ENCODE data around the gene PPP3R2. TPM values are rescaled to one million over a fixed set of nuclear protein-coding genes. Genes with fewer than 3 reads are reported as not detected.
"Not testable (repeated sequence)": the region's sequence is repeated elsewhere in the genome, so short reads cannot be mapped to it uniquely, and the experiment has no call there.

The PPP3R2 gene
- total RNA-seq, 1 donor from 2014 or later = not detected

DNA sequence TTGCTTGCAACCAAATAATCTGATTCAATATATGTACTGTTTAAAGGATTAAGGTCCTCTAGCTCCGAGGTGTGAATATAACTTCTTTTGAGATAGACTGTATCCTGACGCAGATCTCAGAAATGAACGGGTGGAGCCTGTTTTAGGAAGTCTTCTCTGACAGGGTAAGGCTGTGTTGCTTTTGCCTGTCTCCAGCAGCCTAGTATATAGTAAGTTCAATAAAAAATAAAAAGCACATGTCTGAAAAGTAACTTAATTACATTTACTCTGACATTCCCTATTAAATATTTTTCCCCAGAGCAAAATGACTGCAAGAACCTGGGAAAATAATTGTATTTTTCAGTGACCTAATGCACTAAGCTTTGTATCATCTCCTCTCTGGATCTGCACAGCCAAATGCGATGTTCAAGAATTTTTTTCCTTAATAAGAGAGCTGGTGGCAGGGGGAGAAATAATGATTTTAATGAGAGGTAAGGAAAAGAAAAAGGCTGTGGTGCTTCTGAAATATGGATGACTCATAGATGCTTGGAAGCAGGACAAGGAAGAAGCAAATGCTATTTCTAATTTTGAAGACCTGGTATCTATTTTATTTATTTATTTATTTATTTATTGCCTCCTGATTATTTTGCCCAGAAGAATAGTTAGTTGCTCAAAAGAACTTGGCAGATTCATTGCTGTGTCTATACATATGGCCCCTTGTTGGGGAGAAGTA, 7.3 kb downstream of the PPP3R2 start:
- DNase-seq = no peak

DNA sequence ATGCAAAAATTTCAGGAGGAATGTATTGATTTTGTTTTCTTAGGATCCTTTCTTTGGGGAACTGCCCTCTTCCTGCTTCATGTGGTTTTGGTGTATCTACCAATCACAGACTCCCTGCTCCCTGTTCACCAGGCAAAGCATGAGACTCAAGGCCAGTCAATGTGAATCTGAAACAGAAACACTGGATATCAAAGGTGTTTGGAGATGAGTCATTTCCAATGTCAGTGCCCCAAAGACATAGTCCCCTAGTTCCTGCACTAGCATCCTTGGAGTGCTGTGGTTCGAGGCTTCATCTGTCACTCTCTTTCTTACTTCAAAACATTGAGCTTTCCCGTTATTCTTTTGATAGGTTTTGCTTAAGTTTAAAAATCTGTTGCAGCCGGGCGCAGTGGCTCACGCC, 8.1 kb downstream of the PPP3R2 start:
- no peak for DNase-seq

DNA sequence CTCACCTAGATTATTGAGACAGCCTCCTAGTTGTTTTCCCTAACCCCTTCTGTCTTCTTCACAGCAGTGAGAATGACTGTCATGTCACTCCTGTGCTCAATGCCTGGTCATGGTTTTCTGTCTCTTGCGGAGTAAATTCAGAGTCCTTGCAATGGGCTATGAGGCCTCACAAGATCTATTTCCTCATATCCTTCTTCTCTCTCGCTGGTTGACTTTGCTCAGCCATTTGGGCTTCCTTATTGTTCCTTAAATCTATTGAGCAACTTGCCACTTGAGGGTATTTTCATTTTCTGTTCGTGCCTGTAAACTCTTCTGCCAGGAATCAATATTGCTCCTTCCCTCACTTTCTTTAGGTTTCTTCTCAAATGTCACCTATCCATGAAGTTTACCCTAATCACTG, 9.0 kb downstream of the PPP3R2 start:
- DNase-seq = no peak

DNA sequence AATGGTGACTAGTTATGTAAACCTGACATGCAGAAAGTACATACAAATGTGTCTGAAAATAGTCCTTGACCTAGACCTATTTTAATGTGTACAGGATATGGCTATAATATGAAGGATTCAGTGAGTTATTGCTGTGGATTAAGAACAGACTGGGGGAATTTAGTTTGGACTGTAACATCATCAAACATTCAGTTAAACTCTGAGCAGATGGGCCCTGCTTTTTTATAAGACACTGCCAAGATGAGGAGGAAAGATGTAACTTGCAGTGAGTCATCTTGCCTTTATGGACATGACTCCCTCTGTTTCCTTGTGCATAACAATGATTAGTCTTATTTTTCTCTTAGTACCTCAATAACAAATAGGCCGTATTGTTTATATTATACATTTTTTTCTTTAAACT, 12.2 kb downstream of the PPP3R2 start:
- peak; percentile 88 for DNase-seq

DNA sequence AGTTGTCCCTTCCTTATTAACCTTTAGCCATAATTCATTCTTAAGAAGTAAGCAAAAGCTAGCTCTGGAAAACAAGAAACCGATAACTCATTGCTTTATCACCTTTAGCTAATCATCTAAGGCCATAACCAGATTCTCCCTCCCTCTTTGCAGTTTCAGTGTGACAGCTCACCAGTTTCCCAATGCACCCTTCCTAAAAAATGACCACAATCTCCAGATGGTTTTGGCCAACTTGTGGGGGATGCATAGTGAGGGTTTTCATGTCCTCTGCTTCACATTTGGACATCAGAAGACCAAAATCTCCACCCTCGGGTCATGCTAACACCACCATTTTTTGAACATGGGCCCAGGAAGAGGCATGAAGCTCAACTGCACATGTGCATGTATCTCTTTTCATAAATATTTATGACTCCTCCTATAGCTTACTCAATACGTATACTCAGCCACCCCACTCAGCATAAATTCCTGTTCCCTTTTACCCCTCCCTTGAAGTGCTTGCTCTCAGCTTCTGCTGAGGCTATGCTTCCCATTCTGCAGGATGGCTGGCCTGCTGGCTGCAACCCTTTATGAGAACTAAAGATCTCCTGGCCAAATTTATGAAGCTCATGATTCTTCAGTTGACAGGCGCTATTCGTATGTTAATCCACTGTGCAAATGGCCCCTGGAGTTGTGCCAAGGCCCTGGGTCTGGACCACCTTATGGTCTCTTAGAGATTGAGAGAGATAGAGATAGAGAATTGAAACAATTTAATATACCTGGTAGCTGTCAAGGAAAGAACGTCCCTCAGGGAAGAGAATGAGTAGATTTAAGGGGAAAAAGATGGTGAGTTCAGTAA, 14.8 kb downstream of the PPP3R2 start:
- no peak for DNase-seq

DNA sequence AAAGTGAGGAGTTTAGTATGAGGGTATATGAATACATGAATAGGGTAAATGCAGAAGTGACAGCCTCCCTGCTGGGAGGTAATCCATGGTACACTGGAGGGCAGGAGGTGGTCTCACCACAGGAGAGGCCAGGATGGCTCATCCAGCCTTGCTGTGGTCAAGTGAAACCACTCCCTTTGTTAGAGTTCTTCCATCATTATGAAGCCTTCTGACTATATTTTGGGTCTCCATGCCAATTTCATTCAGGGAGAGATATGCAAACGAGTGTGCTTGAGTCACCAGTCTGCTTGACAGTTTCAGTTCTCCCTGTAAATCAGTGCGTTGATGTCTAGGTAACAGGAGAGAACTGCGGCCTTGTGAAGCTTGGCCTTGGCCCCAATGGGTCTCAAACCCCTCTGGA, 16.4 kb downstream of the PPP3R2 start:
- no peak for DNase-seq

DNA sequence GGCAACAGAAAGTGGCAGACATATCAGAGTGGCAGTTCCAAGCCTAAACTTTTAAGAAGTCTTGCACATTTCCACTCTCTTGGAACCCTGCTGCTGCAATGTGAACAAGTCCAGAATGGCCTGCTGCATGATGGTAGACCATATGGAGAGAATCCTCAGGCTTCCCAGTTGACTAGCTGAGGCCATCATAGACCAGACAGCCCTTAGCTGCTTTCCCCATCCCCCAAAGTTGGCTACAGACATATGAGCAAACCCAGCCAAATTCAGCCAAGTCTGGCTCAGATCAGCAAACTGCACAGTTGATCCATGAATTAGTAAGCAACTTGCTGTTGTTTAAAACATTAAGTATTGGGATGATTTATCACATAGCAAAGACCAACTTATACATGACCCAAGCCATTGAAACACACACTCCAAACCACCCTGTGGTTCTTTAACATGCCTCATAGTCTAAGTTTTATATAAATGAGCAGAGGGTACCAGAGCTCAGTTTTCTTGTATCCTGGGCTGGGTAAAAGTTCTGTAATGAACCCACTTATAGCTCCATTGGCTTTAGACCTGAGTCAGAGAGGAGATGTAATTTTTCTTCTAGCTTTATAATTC, 19.9 kb downstream of the PPP3R2 start:
- no peak for DNase-seq

DNA sequence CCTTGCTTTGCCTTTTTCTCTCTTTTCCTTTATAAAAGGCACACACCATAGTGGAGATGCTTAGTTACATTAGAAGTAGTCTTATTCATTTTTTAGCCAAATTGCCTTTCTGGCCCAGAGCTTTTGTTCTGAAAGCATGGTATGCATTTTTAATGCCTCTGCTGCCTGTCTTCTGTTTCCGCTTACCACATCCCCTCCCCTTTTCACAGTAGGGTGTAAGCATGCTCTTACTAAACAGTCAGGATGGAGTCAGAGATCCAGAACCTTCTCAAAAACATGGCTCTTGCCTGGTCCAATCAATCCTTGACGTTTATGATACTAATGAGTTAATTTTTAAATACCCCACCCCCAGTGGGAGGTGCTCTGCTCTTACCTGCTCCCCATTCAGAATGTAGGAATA, 22.5 kb downstream of the PPP3R2 start:
- DNase-seq = peak; percentile 7

DNA sequence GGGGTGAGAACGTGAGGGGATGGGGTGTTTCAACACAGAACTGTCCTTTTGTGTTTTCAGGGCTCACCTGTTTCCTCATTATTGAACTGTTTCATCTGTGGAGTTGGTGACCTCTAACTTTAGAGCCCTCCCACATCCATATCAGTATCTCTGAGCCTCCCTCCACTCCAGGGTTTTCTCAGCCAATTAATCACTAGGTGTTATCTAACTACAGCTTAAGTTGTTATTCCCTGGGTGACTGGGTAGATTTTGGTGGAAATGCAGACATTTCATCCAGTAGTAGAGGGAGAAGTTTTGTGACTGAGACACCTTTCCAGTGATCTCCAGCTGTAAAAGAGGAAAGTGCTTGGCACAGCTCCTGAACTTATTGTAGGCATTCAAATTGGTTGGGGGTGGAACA, 23.7 kb downstream of the PPP3R2 start:
- DNase-seq = no peak

DNA sequence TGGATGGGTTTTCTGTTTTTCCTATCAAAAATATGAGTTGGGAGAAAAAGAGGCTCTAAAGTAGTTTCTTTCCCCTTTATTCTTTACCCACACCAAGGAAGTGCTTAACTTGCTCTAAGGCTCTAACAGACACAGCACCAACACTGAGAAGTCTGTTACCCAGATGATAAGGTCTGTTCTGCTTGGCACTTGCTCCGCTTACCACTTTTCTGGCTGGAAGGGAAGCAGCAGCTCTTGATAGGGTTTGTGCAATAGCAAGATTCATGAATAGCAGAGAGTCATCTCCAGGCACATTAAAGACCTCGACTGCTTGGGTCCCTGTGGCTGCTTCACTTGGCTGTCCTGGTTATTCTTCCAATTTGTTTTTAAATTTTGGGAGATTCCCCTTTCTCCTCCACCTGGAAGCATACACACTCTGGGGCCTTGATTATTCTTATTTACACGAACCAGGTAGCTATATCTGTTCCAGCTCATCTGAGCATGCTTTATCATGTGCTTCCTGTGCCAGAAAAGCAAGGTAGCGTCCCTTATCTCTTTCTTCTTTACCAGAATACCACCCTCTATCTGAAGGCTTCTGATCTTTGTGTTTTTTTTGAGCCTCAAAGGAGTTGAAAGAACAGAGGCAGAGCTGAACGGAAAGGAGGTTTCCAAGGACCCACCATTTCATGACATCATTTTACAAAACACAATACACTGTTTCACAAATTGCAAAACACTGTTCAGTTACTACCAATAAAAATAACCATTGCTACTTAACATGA, 24.8 kb downstream of the PPP3R2 start:
- DNase-seq = peak; percentile 17

DNA sequence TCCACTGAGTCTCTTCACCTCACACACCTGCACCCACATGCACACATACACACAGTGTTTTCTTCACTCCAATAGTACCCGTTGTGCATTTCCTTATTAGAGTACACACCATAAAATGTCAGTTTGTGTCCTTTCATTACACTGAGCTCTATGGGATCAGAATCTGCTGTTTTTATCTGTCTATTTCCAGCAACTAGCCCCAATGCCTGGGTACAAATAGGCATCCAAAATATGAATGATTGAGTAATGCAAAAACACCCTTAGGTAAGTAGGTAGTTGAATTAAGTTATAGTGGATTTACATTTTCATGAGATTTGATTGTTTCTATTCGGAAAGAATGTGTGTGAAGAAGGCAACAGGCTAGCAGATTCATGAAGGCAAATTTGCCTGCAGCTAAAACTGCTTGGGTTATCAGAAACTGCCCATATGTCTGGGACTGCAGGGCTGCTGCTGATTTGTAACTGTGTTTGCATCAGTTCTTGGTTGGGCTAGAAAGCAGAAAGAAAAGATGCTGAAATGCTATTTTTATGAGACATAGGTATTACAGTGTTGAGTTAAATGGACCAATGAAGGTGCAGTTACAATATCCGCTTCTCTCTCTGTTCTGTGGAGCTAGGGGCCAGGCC, 26.9 kb downstream of the PPP3R2 start:
- DNase-seq = no peak

DNA sequence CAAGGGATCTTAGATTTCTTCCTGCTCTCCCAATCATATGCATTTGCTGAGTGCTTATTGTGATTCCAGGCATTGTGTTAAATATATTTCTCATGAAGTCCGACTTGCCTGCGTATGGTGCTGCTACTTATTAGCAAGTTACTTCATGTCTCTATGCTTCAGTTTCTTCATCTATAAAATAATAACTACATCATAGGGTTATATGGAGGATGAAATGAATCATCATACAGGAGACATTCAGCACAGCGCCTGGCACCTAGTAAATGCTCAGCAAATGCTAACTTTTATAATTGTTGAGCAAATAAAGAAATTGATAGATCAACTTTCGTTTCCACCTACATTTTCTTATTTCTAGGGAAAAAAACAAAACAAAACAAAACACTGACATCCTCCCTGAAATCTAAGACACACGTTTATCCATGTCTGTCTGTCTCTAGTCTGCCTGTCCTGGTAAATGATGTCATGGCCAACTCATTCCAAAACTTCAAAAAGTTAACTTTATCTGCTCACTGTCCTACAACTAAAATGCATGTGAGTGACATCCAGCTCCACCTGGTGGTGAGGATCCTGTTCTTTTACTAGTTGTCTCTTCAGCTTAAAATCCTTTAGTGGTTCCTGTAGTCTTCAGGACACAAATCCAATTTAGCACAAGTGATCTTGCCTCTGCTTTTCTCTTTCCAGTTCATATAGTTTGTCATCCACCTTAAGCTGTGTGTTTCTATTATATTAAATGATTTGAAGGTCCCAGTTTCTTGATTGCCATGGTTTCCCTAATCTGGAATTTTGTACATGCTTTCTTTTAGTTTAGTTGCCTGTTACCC, 27.7 kb downstream of the PPP3R2 start:
- no peak for DNase-seq

DNA sequence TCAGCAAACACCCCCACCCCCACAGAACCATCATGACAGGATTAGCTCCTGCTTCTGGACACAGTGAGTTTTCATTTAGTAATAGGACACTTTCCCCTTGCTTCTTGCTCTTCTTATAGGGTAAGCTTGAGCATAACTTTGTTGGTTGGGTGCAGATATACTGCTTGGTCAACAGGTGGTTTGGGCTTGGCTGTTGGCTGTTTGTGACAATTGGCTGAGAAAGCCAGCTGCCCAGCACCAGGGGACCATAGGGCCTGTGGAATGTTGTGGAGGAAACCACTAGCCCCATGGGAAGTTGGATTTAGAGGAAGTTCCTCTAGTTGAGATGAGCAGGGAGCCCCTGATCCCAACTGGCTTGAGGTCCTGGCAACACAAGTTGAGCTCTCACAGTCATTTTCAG, 30.5 kb downstream of the PPP3R2 start:
- DNase-seq = no peak

DNA sequence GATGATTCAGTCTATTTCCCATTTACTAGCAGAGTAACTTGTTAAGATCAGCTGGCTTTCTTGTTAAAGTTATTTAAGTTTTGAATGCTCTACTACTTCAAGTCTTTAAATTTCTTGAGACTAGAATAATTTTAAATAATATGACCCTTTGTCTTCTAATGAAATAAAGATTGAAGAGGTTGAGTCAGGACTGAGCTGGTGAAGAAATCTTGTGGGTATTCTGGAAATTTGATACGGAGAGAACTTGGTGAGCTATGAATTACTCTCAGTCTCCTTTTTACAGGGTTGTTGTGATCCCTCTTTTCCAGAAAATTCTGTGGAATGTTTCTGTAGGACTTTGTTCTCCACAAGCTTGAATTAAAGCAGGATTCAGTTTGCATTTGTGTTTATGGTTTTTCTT, 31.8 kb downstream of the PPP3R2 start:
- DNase-seq = no peak

DNA sequence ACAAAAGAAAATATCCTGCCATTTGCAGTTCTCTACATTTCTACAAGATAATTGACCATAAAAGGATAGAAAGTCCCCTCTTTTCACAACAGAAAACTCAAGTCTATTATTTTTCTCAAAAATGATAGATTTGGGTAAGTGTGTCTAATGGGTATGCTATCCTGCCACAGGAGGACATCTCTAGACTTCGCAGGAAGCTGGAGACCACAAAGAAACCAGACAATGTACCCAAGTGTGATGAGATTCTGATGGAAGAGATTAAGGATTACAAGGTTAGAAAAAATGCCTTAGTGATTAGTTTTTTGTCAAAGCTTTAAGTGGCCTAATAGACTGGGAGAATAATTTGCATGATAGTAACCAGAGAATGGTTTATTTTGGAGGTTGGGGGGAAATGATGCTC, 33.0 kb downstream of the PPP3R2 start:
- DNase-seq = no peak

DNA sequence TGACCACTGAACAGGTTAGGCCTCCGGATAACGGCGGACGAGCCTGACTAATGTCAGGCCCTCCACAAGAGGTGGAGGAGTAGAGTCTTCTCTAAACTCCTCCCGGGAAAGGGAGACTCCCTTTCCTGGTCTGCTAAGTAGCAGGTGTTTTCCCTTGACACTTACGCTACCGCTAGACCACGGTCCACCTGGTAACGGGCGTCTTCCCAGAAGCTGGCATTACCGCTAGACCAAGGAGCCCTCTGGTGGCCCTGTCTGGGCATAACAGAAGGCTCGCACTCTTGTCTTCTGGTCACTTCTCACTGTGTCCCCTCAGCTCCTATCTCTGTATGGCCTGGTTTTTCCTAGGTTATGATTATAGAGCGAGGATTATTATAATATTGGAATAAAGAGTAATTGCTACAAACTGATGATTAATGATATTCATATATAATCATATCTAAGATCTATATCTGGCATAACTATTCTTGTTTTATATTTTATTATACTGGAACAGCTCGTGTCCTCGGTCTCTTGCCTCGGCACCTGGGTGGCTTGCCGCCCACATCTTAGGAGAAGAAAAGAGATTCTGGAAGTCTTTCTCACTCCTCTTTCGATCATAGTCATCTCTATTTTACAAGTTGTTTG, 45.2 kb downstream of the PPP3R2 start:
- DNase-seq = not testable (repeated sequence)

DNA sequence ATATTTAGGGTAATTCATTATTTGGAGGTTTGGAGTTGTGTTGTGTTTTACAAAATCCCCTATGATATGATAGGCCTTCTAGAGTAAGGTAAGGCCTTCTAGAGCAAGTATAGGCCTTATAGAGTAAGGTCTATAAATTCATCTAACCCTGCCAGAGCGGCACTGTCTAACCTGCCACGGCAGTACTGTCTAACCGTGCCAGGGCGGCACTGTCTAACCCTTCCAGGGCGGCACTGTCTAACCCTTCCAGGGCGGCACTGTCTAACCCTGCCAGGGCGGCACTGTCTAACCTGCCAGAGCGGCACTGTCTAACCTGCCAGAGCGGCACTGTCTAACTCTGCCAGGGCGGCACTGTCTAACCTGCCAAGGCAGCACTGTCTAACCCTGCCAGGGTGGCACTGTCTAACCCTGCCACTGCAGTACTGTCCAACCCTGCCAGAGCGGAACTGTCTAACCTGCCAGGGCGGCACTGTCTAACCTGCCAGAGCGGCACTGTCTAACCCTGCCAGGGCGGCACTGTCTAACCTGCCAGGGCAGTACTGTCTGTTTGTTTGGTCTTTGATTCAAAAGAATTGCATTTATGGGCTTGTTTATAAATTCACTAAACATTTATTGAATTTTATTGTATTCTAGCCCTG, 51.6 kb downstream of the PPP3R2 start:
- no peak for DNase-seq

Data from skin of body (tissue), 2 donors.